K562 (cell line): ENCODE data around the gene PKD2. TPM values are rescaled to one million over a fixed set of nuclear protein-coding genes. Genes with fewer than 3 reads are reported as not detected.

Experiments
- ATAC-seq: fragments of 200-7000 bp; cut with Tn5 transposase; 3 replicates; pipeline ENCODE4 v1.9.1; 2020; ENCODE audit warnings: moderate library complexity
- BruUV-seq: library from RNA; stranded (reverse); fragments of 400-500 nt; replicated peaks from 2 replicates; lab custom pipeline; 2021; lab: Mats Ljungman, UMichigan
- CTCF ChIA-PET: fragments of 300-600 bp; formaldehyde crosslinking; extraction: SDS; loops from one replicate; lab custom pipeline; 2021; ENCODE audit warnings: low intra/inter-chr PET ratio; lab: Yijun Ruan, JAX
- POLR2A ChIA-PET: fragments of 300-600, 350-650 bp; sonication (Branson Sonifier 250); formaldehyde crosslinking; extraction: SDS; loops from one replicate; lab custom pipeline; 2021; ENCODE audit warnings: antibody characterized with exemption, inconsistent platforms; lab: Yijun Ruan, JAX
- DNase-seq, 4 experiments: peaks; one replicate each; pipeline versions ENCODE4 v3.0.0 to v3.0.0-alpha.2; 2011 to 2018; ENCODE audit warnings: low spot score in 3 of 4, mixed read lengths in 3 of 4; ENCODE audit errors: extremely low read depth in 1 of 4
- FAIRE-seq: peaks from 2 replicates; lab custom pipeline; 2011; peaks lifted over from hg19 to GRCh38; lab: Jason Lieb, UNC
- H2AFZ ChIP-seq: 2 replicates; pipeline ENCODE4 v1.6.0; 2011; ENCODE audit warnings: low read depth, low read length, control low read depth, inconsistent platforms
- H3K27ac ChIP-seq: fragments of 200-600 bp; 3 replicates; pipeline ENCODE4 v1.8.0; 2011; ENCODE audit warnings: low read depth, mild to moderate bottlenecking, control low read depth, inconsistent platforms, low read length, moderate library complexity, mixed read lengths; ENCODE audit errors: extremely low read depth
- H3K27me3 ChIP-seq, 2 experiments: fragments of 300-600 bp in 1 of 2; 2 replicates in 1 of 2; 3 replicates in 1 of 2; pipeline versions ENCODE4 v1.6.0 to v1.8.0; 2011; ENCODE audit warnings: inconsistent platforms in 2 of 2, low read length in 2 of 2, mild to moderate bottlenecking in 1 of 2, mixed read lengths in 1 of 2, moderate library complexity in 1 of 2; ENCODE audit not compliant: control insufficient read depth in 2 of 2, insufficient read depth in 2 of 2
- H3K36me3 ChIP-seq: fragments of 300-600 bp; 3 replicates; pipeline ENCODE4 v1.8.0; 2011; ENCODE audit warnings: mild to moderate bottlenecking, low read length, inconsistent platforms; ENCODE audit not compliant: control insufficient read depth, insufficient read depth
- H3K4me1 ChIP-seq, 2 experiments: fragments of 200-600 bp in 1 of 2; replicated peaks in 1 of 2; 2 replicates in 1 of 2; 3 replicates in 1 of 2; pipeline versions ENCODE4 v1.5.1 to v1.8.0; 2011; ENCODE audit warnings: inconsistent platforms in 2 of 2, low read length in 2 of 2, mild to moderate bottlenecking in 1 of 2, mixed read lengths in 1 of 2, moderate library complexity in 1 of 2; ENCODE audit not compliant: control insufficient read depth in 2 of 2, insufficient read depth in 2 of 2
- H3K4me2 ChIP-seq: 2 replicates; pipeline ENCODE4 v1.6.1; 2011; ENCODE audit warnings: low read length, control low read depth, inconsistent platforms, mixed read lengths; ENCODE audit not compliant: insufficient read depth
- H3K4me3 ChIP-seq: fragments of 200-600 bp; sonication (generic), shearing (Covaris generic); 2 replicates; pipeline ENCODE4 v1.5.1; 2016; ENCODE audit warnings: control low read depth, inconsistent platforms
- H3K79me2 ChIP-seq: fragments of 200-600 bp; 3 replicates; pipeline ENCODE4 v1.8.0; 2011; ENCODE audit warnings: low read length, inconsistent platforms; ENCODE audit not compliant: control insufficient read depth, insufficient read depth
- H3K9ac ChIP-seq, 2 experiments: 2 replicates each; pipeline versions ENCODE4 v1.6.0 to v1.6.1; 2011; ENCODE audit warnings: low read depth in 2 of 2, low read length in 2 of 2, control low read depth in 1 of 2, inconsistent platforms in 1 of 2, mild to moderate bottlenecking in 1 of 2, mixed read lengths in 1 of 2; ENCODE audit not compliant: insufficient read depth in 1 of 2
- H3K9me1 ChIP-seq: one replicate; pipeline ENCODE4 v1.6.0; 2011; ENCODE audit warnings: inconsistent platforms, mild to moderate bottlenecking, low read length, moderate library complexity; ENCODE audit not compliant: control insufficient read depth, insufficient read depth
- H3K9me3 ChIP-seq: replicated peaks from 2 replicates; pipeline ENCODE4 v1.5.1; 2011; ENCODE audit warnings: low read depth, low read length, inconsistent platforms; ENCODE audit not compliant: control insufficient read depth, insufficient read depth
- H4K20me1 ChIP-seq: replicated peaks from 2 replicates; pipeline ENCODE4 v1.6.1; 2011; ENCODE audit warnings: low read length, inconsistent platforms, mixed read lengths; ENCODE audit not compliant: control insufficient read depth, insufficient read depth
- COPS2 ChIP-seq: fragments of 450-650 bp; conservative IDR thresholded peaks from 2 replicates; pipeline ENCODE4 v1.6.1; 2016; ENCODE audit warnings: mild to moderate bottlenecking, moderate library complexity
- ESRRA ChIP-seq: fragments of 450-650 bp; IDR thresholded peaks from 2 replicates; pipeline ENCODE4 v1.6.1; 2014; ENCODE audit warnings: low read depth, mild to moderate bottlenecking, moderate library complexity, borderline replicate concordance
- LCOR ChIP-seq: sonication (generic); formaldehyde crosslinking; IDR thresholded peaks from 2 replicates; pipeline ENCODE4 v1.8.0; 2022; ENCODE audit warnings: mild to moderate bottlenecking, missing genetic modification reagents
- MCM7 ChIP-seq, 2 experiments: fragments of 450-650 bp; IDR thresholded peaks; 2 replicates each; pipeline ENCODE4 v1.6.1; 2016 to 2018
- NFYB ChIP-seq: IDR thresholded peaks from 2 replicates; pipeline ENCODE4 v1.6.1; 2011; ENCODE audit warnings: mild to moderate bottlenecking, moderate library complexity; ENCODE audit not compliant: insufficient read length; ENCODE audit errors: extremely low read depth
- POLR2H ChIP-seq: IDR thresholded peaks from 2 replicates; pipeline ENCODE4 v1.6.1; 2016; ENCODE audit warnings: missing genetic modification characterization, low read depth, mild to moderate bottlenecking, control low read depth, missing compliant biosample characterization, moderate library complexity
- PURB ChIP-seq: sonication (generic); formaldehyde crosslinking; IDR thresholded peaks from 2 replicates; pipeline ENCODE4 v1.9.0; 2021; ENCODE audit warnings: low read depth, mild to moderate bottlenecking, missing genetic modification reagents
- RNF2 ChIP-seq: sonication (generic); IDR thresholded peaks from 2 replicates; pipeline ENCODE4 v1.6.1; 2016
- SIN3A ChIP-seq, 2 experiments: fragments of 150-350 bp in 1 of 2; IDR thresholded peaks; 2 replicates each; pipeline ENCODE4 v1.6.1; 2011 to 2016; ENCODE audit warnings: borderline replicate concordance in 2 of 2, low read depth in 2 of 2, low read length in 2 of 2, mild to moderate bottlenecking in 2 of 2, moderate library complexity in 2 of 2; ENCODE audit not compliant: control insufficient read depth in 1 of 2
- SMARCA4 ChIP-seq: fragments of 450-650 bp; IDR thresholded peaks from 2 replicates; pipeline ENCODE4 v1.6.1; 2016
- SRSF9 ChIP-seq: fragments of 200-400 bp; formaldehyde crosslinking; IDR thresholded peaks from 2 replicates; pipeline ENCODE4 v1.6.1; 2017; ENCODE audit warnings: low read depth, low read length, borderline replicate concordance
- STAT5B ChIP-seq: fragments of 250-450 bp; sonication (Bioruptor Pico); IDR thresholded peaks from 2 replicates; pipeline ENCODE4 v1.8.0; 2021; ENCODE audit warnings: mild to moderate bottlenecking, inconsistent platforms
- ZFP36 ChIP-seq: fragments of 150-350 bp; IDR thresholded peaks from 2 replicates; pipeline ENCODE4 v1.6.1; 2018; ENCODE audit warnings: low read length, low read depth; ENCODE audit not compliant: partially characterized antibody
- ZNF76 ChIP-seq: fragments of 250-450 bp; sonication (Bioruptor Pico); IDR thresholded peaks from 2 replicates; pipeline ENCODE4 v1.4.0; 2020; ENCODE audit warnings: mild to moderate bottlenecking, moderate library complexity, borderline replicate concordance
- WGBS: fragments of 100-300 bp; shearing (Covaris generic); methylation state at CpG from one replicate; pipeline ENCODE4 v1.1.6; 2016; ENCODE audit warnings: low coverage, mixed read lengths; ENCODE audit not compliant: insufficient coverage; ENCODE audit errors: missing lambda C conversion rate; 5-methylcytosine and 5-hydroxymethylcytosine counted together
- in situ Hi-C: fragments of 300-500 bp; cut with MboI; formaldehyde crosslinking; loops from 4 replicates; pipeline ENCODE4 v1.15.0; 2018; ENCODE audit warnings: inconsistent platforms, mixed read lengths
- intact Hi-C: fragments of 100-400 bp; cut with micrococcal nuclease; formaldehyde crosslinking; loops from 2 replicates; pipeline ENCODE4 v1.14.2; 2022
- polyA plus RNA-seq, 8 experiments: library from polyadenylated mRNA; depleted of rRNA in 4 of 8; stranded (reverse) in 5 of 8; unstranded in 3 of 8; fragments of >200 nt; fragmentation: Nextera tagmentation in 2 of 8; fragmentation: Illumina TruSeq in 1 of 8; extraction: Ambion mirVana in 2 of 8; extraction: Trizol in 1 of 8; gene quantifications; 2 replicates each; pipeline versions ENCODE4 v1.2.1 to v1.2.3, GENCODE V29; 2011 to 2014; ENCODE audit warnings: inconsistent platforms in 1 of 8, missing spikeins in 1 of 8
- total RNA-seq, 7 experiments: library from RNA; depleted of rRNA in 6 of 7; stranded (reverse); fragments of >200 nt in 6 of 7; fragmentation: Illumina TruSeq in 2 of 7; extraction: Trizol in 2 of 7; gene quantifications; 2 replicates each; pipeline versions ENCODE4 v1.2.1 to v1.2.3, GENCODE V29; 2011 to 2021; ENCODE audit warnings: low replicate concordance in 1 of 7
- TF ChIP-seq, protein P1 (sequence below): sonication (generic); formaldehyde crosslinking; IDR thresholded peaks from 2 replicates; pipeline ENCODE4 v1.8.0; 2022; ENCODE audit warnings: missing genetic modification reagents, mild to moderate bottlenecking, borderline replicate concordance
- TF ChIP-seq, protein P2 (sequence below): IDR thresholded peaks from 2 replicates; pipeline ENCODE4 v1.6.1; 2011; ENCODE audit not compliant: insufficient read length; ENCODE audit errors: extremely low read depth
- TF ChIP-seq, protein P3 (sequence below): sonication (generic); formaldehyde crosslinking; IDR thresholded peaks from 2 replicates; pipeline ENCODE4 v1.9.0; 2022; ENCODE audit warnings: mild to moderate bottlenecking, missing genetic modification reagents
- TF ChIP-seq, protein P4 (sequence below): fragments of 450-650 bp; formaldehyde crosslinking; IDR thresholded peaks from 2 replicates; pipeline ENCODE4 v1.4.0; 2020; ENCODE audit warnings: mild to moderate bottlenecking, moderate library complexity

The PKD2 gene
- total and polyA plus RNA-seq, 9 of the 15 experiments (the other 6 are each of a cell fraction or from before 2014, with no cell fraction given): 0.11 to 1.2 (median 0.47) TPM

DNA sequence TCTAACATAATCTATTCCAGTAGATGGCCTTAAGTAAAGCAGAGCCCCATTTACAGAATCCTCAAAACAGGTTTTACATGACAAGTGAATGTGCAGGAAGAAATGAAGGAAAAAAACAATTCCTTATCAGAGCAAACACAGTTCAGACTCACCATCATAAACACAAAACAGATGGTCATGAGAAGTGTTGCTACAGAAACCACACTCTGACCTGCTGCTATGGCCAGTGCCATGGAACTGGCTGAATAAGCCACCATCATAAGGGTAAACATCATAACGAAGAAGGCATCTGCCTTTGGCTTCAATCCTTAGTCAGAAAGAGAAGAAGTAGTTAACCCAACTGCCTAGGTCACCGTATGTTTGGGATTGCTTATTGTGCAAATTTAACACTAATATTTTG, 89.9 kb downstream of the PKD2 start:
- intact Hi-C loops: no loop called here
- Histone ChIP-seq H3K79me2 (no peaks in the 10 kb centered on the region), H3K9me1 (no peaks in the 10 kb centered on the region), H3K27ac (no peak overlapping the region), H3K9me3 (no peaks in the 10 kb centered on the region), H2AFZ (no peak overlapping the region), H3K4me3 (no peak overlapping the region), H3K36me3 (no peaks in the 10 kb centered on the region), H3K27me3 (no peaks in the 10 kb centered on the region; a peak in 1 of 5 replicates), H3K4me1 (no peaks in the 10 kb centered on the region), H3K4me2 (no peak overlapping the region), H4K20me1 (no peaks in the 10 kb centered on the region), H3K9ac (no peak overlapping the region)
- ChIA-PET CTCF (interaction anchor here (0.7 kb wide), 1 partner anchor 115 kb away, joined by 4 read pairs; no protein-coding TSS in a partner anchor), POLR2A (no interaction called here)
- DNase-seq: no peak
- no peak for FAIRE-seq
- no peak for TF ChIP-seq PURB (CRISPR knock-in tag)
- no peak for TF ChIP-seq NFYB
- no peak for TF ChIP-seq RNF2
- no peak for TF ChIP-seq ESRRA
- no peak for TF ChIP-seq POLR2H (tag)
- TF ChIP-seq, protein P1, sequence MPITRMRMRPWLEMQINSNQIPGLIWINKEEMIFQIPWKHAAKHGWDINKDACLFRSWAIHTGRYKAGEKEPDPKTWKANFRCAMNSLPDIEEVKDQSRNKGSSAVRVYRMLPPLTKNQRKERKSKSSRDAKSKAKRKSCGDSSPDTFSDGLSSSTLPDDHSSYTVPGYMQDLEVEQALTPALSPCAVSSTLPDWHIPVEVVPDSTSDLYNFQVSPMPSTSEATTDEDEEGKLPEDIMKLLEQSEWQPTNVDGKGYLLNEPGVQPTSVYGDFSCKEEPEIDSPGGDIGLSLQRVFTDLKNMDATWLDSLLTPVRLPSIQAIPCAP (CRISPR knock-in tag): no peak
- TF ChIP-seq COPS2: no peak
- TF ChIP-seq SIN3A (IDR thresholded peaks at IDR 0.05; ENCODE audit: borderline replicate concordance in 2 of 2, control insufficient read depth in 1 of 2, low read depth in 2 of 2, low read length in 2 of 2): no peak
- TF ChIP-seq, protein P2, sequence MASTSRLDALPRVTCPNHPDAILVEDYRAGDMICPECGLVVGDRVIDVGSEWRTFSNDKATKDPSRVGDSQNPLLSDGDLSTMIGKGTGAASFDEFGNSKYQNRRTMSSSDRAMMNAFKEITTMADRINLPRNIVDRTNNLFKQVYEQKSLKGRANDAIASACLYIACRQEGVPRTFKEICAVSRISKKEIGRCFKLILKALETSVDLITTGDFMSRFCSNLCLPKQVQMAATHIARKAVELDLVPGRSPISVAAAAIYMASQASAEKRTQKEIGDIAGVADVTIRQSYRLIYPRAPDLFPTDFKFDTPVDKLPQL: no peak
- no peak for TF ChIP-seq LCOR
- no peak for TF ChIP-seq STAT5B (CRISPR knock-in tag)
- TF ChIP-seq ZNF76 (CRISPR knock-in tag): no peak
- TF ChIP-seq, protein P3, sequence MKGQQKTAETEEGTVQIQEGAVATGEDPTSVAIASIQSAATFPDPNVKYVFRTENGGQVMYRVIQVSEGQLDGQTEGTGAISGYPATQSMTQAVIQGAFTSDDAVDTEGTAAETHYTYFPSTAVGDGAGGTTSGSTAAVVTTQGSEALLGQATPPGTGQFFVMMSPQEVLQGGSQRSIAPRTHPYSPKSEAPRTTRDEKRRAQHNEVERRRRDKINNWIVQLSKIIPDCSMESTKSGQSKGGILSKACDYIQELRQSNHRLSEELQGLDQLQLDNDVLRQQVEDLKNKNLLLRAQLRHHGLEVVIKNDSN (CRISPR knock-in tag): no peak
- no peak for TF ChIP-seq SRSF9
- no peak for TF ChIP-seq SMARCA4
- TF ChIP-seq ZFP36: no peak
- TF ChIP-seq MCM7 (IDR thresholded peaks at IDR 0.05): no peak
- TF ChIP-seq, protein P4, sequence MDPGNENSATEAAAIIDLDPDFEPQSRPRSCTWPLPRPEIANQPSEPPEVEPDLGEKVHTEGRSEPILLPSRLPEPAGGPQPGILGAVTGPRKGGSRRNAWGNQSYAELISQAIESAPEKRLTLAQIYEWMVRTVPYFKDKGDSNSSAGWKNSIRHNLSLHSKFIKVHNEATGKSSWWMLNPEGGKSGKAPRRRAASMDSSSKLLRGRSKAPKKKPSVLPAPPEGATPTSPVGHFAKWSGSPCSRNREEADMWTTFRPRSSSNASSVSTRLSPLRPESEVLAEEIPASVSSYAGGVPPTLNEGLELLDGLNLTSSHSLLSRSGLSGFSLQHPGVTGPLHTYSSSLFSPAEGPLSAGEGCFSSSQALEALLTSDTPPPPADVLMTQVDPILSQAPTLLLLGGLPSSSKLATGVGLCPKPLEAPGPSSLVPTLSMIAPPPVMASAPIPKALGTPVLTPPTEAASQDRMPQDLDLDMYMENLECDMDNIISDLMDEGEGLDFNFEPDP: no peak
- in situ Hi-C loops: no loop called here
- no TSS peak for BruUV-seq
- no peak for ATAC-seq
- 4% methylated on average over 2 of the region's 2 CpGs for WGBS
